ENCODE results near the gene SEMA5B.

DNA sequence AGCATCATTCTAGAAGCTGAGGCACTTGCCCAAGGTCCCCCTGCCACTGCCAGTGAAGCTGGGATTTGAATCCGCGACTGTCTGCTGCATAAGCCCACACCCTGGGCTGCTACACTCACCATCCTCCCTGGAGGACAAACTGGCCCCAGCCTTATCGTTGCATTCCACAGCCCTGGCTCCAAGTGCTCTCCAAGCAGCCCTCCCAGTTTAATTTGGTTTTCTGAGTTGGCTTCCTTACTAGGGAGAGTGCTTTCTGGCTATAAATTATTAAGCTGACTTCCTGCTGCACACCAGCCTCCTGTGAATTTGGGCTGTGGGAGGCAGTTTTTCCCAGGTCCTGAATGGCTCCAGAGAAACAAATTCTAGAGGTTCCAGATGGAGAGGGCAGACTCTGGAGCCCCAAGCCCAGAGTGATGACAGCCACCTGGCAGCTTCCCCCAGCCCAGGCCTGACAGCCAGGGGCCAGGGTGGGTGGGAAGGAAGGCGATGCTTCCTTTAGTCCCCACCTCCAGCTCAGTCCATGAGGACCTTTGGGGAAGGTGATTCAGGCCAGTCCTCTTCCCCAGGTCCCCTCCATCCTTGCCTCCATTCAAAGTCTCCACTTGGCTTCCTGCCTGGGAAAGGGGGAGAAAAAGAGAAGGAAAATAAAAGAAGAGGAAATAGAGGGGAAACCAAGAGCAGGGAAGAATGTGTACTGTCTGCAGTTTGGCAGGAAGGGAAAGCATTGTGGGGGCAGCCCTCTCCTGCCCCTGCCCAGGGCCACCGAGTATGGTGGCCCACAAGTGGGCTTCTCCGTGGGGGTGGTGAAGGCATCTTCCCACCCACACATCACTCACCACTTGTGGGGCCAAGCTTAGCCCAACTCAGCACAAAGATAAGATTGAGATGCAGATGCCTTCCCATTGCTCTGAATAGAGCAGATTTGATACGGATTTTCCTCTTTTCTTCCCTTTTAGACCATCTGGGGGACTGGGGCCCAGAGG, 69.6 kb downstream of the SEMA5B start:
- TF ChIP-seq EZH2 (IDR thresholded peaks at IDR 0.05) (no peak), POLR2AphosphoS5 (IDR thresholded peaks at IDR 0.05; ENCODE audit: borderline replicate concordance, low read depth, low read length) (no peak)

All from SK-N-MC (cell line).